Ovary (tissue), 9 donors: Measurements from ENCODE around the gene ATP6V1G3. TPM values are rescaled to one million over a fixed set of nuclear protein-coding genes. Genes with fewer than 3 reads are reported as not detected.

Experiments used
- DNase-seq, 5 donors: peaks; one replicate each; pipeline ENCODE4 v3.0.0-alpha.2; 2019 to 2020
- H3K27ac ChIP-seq, 2 donors: fragments of 200-600 bp; one replicate each; pipeline versions ENCODE4 v1.5.1 to v1.8.0; 2019 to 2022
- H3K27me3 ChIP-seq: fragments of 200-600 bp; one replicate; pipeline ENCODE4 v1.8.0; 2022
- H3K36me3 ChIP-seq: fragments of 200-600 bp; sonication (generic); one replicate; pipeline ENCODE4 v1.5.1; 2019
- H3K4me1 ChIP-seq: one replicate; pipeline ENCODE4 v1.8.1; 2013; ENCODE audit warnings: mild to moderate bottlenecking, moderate library complexity; ENCODE audit not compliant: insufficient read depth
- H3K4me3 ChIP-seq: fragments of 200-600 bp; sonication (generic); one replicate; pipeline ENCODE4 v1.5.1; 2017
- H3K9me3 ChIP-seq, 2 donors: fragments of 200-600 bp in 1 of 2; sonication (generic) in 1 of 2; one replicate each; pipeline versions ENCODE4 v1.5.1 to v1.8.1; 2013 to 2019; ENCODE audit warnings: mild to moderate bottlenecking in 1 of 2, moderate library complexity in 1 of 2
- EP300 ChIP-seq: sonication (generic); formaldehyde crosslinking; IDR thresholded peaks from one replicate; pipeline ENCODE4 v1.6.1; 2017; ENCODE audit warnings: antibody characterized with exemption
- POLR2A ChIP-seq: fragments of 450-650 bp; IDR thresholded peaks from one replicate; pipeline ENCODE4 v1.6.1; 2017; ENCODE audit warnings: antibody characterized with exemption, mild to moderate bottlenecking, moderate library complexity
- WGBS, 3 donors: extraction: QIAGEN DNeasy Blood & Tissue Kit in 1 of 3; methylation state at CpG; one replicate each; pipeline versions ENCODE4 v1.1.5 to v1.1.7; 2013 to 2017; 5-methylcytosine and 5-hydroxymethylcytosine counted together
- intact Hi-C, 4 donors: fragments of 100-400 bp; cut with DNase I; formaldehyde crosslinking; loops; one replicate each; pipeline versions ENCODE4 v1.11.0 to v1.15.1; 2022 to 2023
- polyA plus RNA-seq, 2 donors: library from polyadenylated mRNA; stranded (reverse); fragments of 200-250 nt in 1 of 2; fragments of 350-450 nt in 1 of 2; fragmentation: Illumina TruSeq in 1 of 2; extraction: RNeasy Lipid Tissue Mini Kit (QIAGEN cat#74804) in 1 of 2; gene quantifications; one replicate each; pipeline ENCODE4 v1.2.3, GENCODE V29; 2013 to 2014
- total RNA-seq, 7 donors: library from RNA; depleted of rRNA in 2 of 7; stranded (reverse); fragments of >200 nt in 2 of 7; fragmentation: NEBNext Ultra II Directional in 3 of 7; extraction: Animal tissue kit (Norgen Biotek cat#: 25700) in 3 of 7; gene quantifications; one replicate each; pipeline versions ENCODE4 v1.1.0 to v1.2.4, GENCODE V29; 2016 to 2023
- TF ChIP-seq, protein P1 (sequence below), 3 donors: fragments of 450-650 bp in 2 of 3; fragments of 200-600 bp in 1 of 3; IDR thresholded peaks; one replicate each; pipeline versions ENCODE4 v1.5.1 to v1.8.0; 2016 to 2022; ENCODE audit warnings: antibody characterized with exemption in 3 of 3, mild to moderate bottlenecking in 1 of 3
- donor health status: DM: no; HTN: no; CAD: no; lungs with moderate emphysema.
- donor health status: DM: no; HTN: no; CAD: no.
- donor health status: Bipolar disorder and iron deficiency.
- donor health status: DM: yes; HTN: yes; CAD: no.
- donor health status: DM: no; HTN: no; CAD: no.
- donor health status: DM: yes; HTN: yes; CAD: no.

The ATP6V1G3 gene
- total and polyA plus RNA-seq, 9 donors: not detected

DNA sequence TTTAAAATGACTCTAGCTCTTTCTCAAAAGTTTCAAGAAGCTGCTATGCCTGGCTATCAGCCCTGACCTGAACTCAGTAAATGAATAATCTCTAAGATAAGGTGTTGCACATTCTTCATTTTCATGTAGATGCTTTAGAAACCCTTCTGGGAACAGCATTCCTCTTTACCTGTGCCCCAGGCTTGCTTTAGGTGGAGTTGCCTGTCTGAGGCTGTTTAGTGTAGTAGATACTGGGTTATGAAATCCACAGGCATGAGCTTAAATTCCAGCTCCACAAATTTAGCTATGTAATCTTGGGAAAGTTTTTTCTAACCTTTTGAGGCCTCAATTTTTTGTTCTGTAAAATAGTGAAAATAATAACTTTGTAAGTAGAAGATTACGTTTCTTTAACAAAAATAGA is 41.6 kb downstream of the ATP6V1G3 start:
- no peaks in the 10 kb centered on the region for H3K36me3 ChIP-seq
- no peaks in the 10 kb centered on the region for H3K27me3 ChIP-seq
- DNase-seq: no peak
- no peaks in the 10 kb centered on the region for H3K4me1 ChIP-seq
- TF ChIP-seq, protein P1, sequence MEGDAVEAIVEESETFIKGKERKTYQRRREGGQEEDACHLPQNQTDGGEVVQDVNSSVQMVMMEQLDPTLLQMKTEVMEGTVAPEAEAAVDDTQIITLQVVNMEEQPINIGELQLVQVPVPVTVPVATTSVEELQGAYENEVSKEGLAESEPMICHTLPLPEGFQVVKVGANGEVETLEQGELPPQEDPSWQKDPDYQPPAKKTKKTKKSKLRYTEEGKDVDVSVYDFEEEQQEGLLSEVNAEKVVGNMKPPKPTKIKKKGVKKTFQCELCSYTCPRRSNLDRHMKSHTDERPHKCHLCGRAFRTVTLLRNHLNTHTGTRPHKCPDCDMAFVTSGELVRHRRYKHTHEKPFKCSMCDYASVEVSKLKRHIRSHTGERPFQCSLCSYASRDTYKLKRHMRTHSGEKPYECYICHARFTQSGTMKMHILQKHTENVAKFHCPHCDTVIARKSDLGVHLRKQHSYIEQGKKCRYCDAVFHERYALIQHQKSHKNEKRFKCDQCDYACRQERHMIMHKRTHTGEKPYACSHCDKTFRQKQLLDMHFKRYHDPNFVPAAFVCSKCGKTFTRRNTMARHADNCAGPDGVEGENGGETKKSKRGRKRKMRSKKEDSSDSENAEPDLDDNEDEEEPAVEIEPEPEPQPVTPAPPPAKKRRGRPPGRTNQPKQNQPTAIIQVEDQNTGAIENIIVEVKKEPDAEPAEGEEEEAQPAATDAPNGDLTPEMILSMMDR (IDR thresholded peaks at IDR 0.05): no peak
- TF ChIP-seq EP300 (no peak), POLR2A (no peak)
- intact Hi-C loops: no loop called here
- H3K9me3 ChIP-seq: no peaks in the 10 kb centered on the region
- no peak overlapping the region for H3K4me3 ChIP-seq
- no peak overlapping the region for H3K27ac ChIP-seq
- WGBS, 3 donors: 48 to 66% (median 57%) methylated on average over 1 of the region's 1 CpG

DNA sequence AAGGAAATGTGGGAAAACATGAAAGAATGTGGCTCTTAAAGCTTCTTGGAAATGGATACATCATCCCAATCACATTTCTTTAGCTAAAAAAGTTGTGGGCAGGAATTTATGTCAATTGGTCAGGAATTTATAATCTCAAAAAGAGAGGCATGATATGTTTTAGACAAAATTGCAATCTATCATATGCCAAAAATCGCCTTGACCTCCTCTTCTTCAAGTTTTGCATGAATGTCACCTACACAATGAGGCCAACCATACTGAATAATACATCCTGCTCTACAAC is 42.4 kb downstream of the ATP6V1G3 start:
- Histone ChIP-seq H3K36me3 (no peaks in the 10 kb centered on the region), H3K27ac (no peak overlapping the region), H3K4me3 (no peak overlapping the region), H3K27me3 (no peaks in the 10 kb centered on the region), H3K9me3 (no peaks in the 10 kb centered on the region), H3K4me1 (no peaks in the 10 kb centered on the region)
- intact Hi-C loops: no loop called here
- no peak for TF ChIP-seq POLR2A
- TF ChIP-seq, protein P1 (IDR thresholded peaks at IDR 0.05): no peak
- no peak for TF ChIP-seq EP300
- WGBS, 3 donors: 86 to 94% (median 92%) methylated on average over 1 of the region's 1 CpG
- DNase-seq: no peak

GRCh38 chr1:198497326-198498102 is 43.0 kb downstream of the ATP6V1G3 start:
- Histone ChIP-seq H3K9me3 (no peaks in the 10 kb centered on the region), H3K4me3 (no peak overlapping the region), H3K27ac (no peak overlapping the region), H3K27me3 (no peaks in the 10 kb centered on the region), H3K36me3 (no peaks in the 10 kb centered on the region), H3K4me1 (no peaks in the 10 kb centered on the region)
- intact Hi-C loops: no loop called here
- no peak for TF ChIP-seq EP300
- TF ChIP-seq, protein P1 (IDR thresholded peaks at IDR 0.05): no peak
- no peak for TF ChIP-seq POLR2A
- DNase-seq: no peak
- WGBS, 3 donors: 47 to 59% (median 56%) methylated on average over 3 of the region's 3 CpGs

- DNase-seq: no peak
- 63 to 66% (median 63%) methylated on average over 6 of the region's 6 CpGs for whole genome bisulfite sequencing, 3 donors
- TF ChIP-seq POLR2A (no peak), EP300 (no peak)
- TF ChIP-seq, protein P1 (IDR thresholded peaks at IDR 0.05): no peak
- no peak overlapping the region for H3K4me3 ChIP-seq
- H3K4me1 ChIP-seq: no peaks in the 10 kb centered on the region
- intact Hi-C loops: no loop called here
- H3K27me3 ChIP-seq: no peaks in the 10 kb centered on the region
- H3K9me3 ChIP-seq: no peaks in the 10 kb centered on the region
- H3K27ac ChIP-seq: no peak overlapping the region
- H3K36me3 ChIP-seq: no peaks in the 10 kb centered on the region
Measured at GRCh38 chr1:198496216-198497143, 44.0 kb downstream of the ATP6V1G3 start.
